ENCODE results near the gene INPP5A. TPM values are rescaled to one million over a fixed set of nuclear protein-coding genes. Genes with fewer than 3 reads are reported as not detected.

The INPP5A gene
- total RNA-seq, 2 donors from 2014 or later = 20.7 to 26.7 TPM

DNA sequence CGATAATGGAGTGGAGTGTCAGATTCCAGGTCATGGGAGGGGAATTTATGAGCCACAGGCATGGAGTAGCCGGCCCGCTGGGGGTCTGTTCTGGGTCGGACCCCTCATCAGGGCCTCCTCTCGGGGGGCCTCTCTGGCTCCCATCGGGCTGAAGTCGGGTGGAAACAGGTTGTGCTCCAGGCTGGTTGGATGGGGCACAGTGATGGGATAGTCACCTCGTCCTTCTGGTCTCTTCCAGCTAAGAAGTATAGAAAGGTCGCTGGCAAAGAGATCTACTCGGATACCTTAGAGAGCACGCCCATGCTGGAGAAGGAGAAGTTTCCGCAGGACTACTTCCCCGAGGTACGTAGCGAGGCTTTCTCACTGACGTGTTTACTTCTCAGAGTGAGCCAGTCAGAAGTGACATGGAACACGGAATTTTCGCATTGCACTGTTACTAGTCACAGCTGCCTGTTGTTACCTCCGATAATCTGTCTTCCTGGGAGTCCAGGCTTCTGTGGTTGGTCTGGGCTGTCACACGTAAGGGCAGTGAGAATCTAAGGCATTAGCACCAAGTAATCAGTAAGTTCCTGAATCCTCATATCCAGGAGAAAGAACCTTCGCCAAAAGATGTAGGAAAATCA lies 160.1 kb downstream of the INPP5A start:
- Histone ChIP-seq H3K4me1 (ENCODE audit: control insufficient read depth, insufficient read depth, low read length) (no peaks in the 10 kb centered on the region), H3K27ac (ENCODE audit: low read depth, low read length) (no peak overlapping the region), H3K9ac (ENCODE audit: extremely low read depth, low read length, poor library complexity, severe bottlenecking) (no peak overlapping the region), H3K4me3 (ENCODE audit: low read length) (no peak overlapping the region), H3K9me3 (ENCODE audit: control insufficient read depth, low read length) (peaks cover 22% of the 10 kb centered on the region), H3K27me3 (ENCODE audit: control insufficient read depth, insufficient read depth, low read length, poor library complexity, severe bottlenecking) (no peaks in the 10 kb centered on the region), H3K36me3 (ENCODE audit: control insufficient read depth, insufficient read depth, low read length) (no peaks in the 10 kb centered on the region)
- no peak overlapping the region for H3K27ac Mint-ChIP-seq
- H3K4me3 Mint-ChIP-seq = no peak overlapping the region
- no peaks in the 10 kb centered on the region for H3K27me3 Mint-ChIP-seq (ENCODE audit: insufficient read depth)
- no peaks in the 10 kb centered on the region for H3K4me1 Mint-ChIP-seq
- 93% methylated on average over 16 to 21 of the region's 21 CpGs for WGBS, 2 experiments (ENCODE audit: insufficient coverage in 1 of 2, insufficient read length in 1 of 2)
- H3K9me3 Mint-ChIP-seq = peaks cover 7% of the 10 kb centered on the region
- peaks cover 3% of the 10 kb centered on the region for H3K36me3 Mint-ChIP-seq (ENCODE audit: low read depth)
- DNase-seq = peak; percentile 20
- TF ChIP-seq, protein P1, sequence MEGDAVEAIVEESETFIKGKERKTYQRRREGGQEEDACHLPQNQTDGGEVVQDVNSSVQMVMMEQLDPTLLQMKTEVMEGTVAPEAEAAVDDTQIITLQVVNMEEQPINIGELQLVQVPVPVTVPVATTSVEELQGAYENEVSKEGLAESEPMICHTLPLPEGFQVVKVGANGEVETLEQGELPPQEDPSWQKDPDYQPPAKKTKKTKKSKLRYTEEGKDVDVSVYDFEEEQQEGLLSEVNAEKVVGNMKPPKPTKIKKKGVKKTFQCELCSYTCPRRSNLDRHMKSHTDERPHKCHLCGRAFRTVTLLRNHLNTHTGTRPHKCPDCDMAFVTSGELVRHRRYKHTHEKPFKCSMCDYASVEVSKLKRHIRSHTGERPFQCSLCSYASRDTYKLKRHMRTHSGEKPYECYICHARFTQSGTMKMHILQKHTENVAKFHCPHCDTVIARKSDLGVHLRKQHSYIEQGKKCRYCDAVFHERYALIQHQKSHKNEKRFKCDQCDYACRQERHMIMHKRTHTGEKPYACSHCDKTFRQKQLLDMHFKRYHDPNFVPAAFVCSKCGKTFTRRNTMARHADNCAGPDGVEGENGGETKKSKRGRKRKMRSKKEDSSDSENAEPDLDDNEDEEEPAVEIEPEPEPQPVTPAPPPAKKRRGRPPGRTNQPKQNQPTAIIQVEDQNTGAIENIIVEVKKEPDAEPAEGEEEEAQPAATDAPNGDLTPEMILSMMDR (conservative IDR thresholded peaks at IDR 0.05) = no peak

DNA sequence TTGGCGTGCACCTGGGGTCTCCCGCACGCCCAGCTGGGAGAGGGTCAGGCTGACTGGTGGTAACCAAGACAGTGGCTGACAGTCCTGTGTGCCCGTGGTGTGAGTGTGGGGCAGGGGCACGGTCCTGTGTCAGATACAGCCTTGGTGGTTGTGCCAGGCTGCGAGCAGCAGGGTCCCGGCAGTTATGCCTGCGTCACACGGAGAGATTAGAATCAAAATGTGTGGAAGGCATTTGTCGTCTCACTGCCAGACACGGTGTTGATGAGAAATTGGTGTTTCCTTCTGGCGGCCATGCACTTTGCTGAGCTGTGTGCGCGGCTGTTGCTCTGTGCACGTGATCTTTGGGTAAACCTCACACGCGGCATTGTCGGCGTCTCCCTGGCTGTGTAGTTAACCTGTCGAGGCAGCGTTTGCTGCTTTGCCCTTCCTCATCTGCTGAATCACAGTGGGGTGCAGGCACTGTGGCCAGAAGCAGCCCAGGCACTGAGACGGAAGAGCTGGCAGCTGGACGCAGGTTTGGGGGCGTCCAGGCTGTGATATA lies 160.7 kb downstream of the INPP5A start:
- H3K27ac Mint-ChIP-seq = peak overlapping the region; percentile 68
- H3K4me1 ChIP-seq (ENCODE audit: control insufficient read depth, insufficient read depth, low read length) = no peaks in the 10 kb centered on the region
- peaks cover 3% of the 10 kb centered on the region for H3K36me3 Mint-ChIP-seq (ENCODE audit: low read depth)
- H3K27me3 ChIP-seq (ENCODE audit: control insufficient read depth, insufficient read depth, low read length, poor library complexity, severe bottlenecking) = no peaks in the 10 kb centered on the region
- peaks cover 7% of the 10 kb centered on the region for H3K9me3 Mint-ChIP-seq
- H3K4me3 Mint-ChIP-seq = no peak overlapping the region
- no peaks in the 10 kb centered on the region for H3K4me1 Mint-ChIP-seq
- H3K36me3 ChIP-seq (ENCODE audit: control insufficient read depth, insufficient read depth, low read length) = no peaks in the 10 kb centered on the region
- WGBS, 2 experiments (ENCODE audit: insufficient coverage in 1 of 2, insufficient read length in 1 of 2) = 90 to 93% methylated on average over 19 to 24 of the region's 24 CpGs
- no peak overlapping the region for H3K4me3 ChIP-seq (ENCODE audit: low read length)
- peaks cover 17% of the 10 kb centered on the region for H3K9me3 ChIP-seq (ENCODE audit: control insufficient read depth, low read length)
- TF ChIP-seq, protein P1 (conservative IDR thresholded peaks at IDR 0.05) = no peak
- H3K27me3 Mint-ChIP-seq (ENCODE audit: insufficient read depth) = no peaks in the 10 kb centered on the region
- peak; percentile 34 for DNase-seq
- no peak overlapping the region for H3K27ac ChIP-seq (ENCODE audit: low read depth, low read length)
- H3K9ac ChIP-seq (ENCODE audit: extremely low read depth, low read length, poor library complexity, severe bottlenecking) = no peak overlapping the region

DNA sequence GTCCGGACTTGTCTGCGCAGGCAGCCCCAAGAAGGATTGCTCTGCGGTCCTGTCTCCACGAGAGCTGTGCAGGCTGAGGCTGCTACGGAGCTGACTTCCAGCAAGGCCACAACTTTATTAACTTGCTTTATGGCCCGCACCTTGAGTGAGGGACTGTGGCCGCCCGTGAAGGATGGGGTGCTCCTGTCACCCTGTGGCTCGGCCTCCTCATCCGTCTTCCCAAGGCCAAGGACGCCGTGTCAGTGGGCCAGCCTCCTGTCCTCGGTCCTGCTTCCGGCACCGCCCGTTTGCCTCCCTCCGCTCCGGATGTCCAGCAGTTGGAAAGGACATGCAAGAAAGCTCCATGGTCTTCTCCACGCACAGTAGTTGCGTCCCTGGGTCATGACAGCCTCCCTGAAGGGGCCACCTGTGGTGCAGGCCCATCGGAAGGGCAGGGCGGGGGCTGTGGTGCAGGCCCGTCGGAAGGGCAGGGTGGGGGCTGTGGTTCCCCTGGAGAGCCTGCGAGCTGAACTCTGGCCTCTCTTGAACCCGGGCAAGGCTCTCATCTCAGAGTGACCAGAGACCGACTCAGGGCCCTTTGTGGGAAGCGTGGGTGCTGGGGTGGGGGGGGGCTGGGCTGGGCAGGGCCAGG lies 161.3 kb downstream of the INPP5A start:
- no peak overlapping the region for H3K27ac Mint-ChIP-seq
- H3K4me3 ChIP-seq (ENCODE audit: low read length) = no peak overlapping the region
- H3K4me1 Mint-ChIP-seq = no peaks in the 10 kb centered on the region
- no peaks in the 10 kb centered on the region for H3K36me3 ChIP-seq (ENCODE audit: control insufficient read depth, insufficient read depth, low read length)
- H3K4me1 ChIP-seq (ENCODE audit: control insufficient read depth, insufficient read depth, low read length) = no peaks in the 10 kb centered on the region
- H3K4me3 Mint-ChIP-seq = no peak overlapping the region
- H3K36me3 Mint-ChIP-seq (ENCODE audit: low read depth) = peaks cover 6% of the 10 kb centered on the region
- no peak overlapping the region for H3K9ac ChIP-seq (ENCODE audit: extremely low read depth, low read length, poor library complexity, severe bottlenecking)
- H3K9me3 ChIP-seq (ENCODE audit: control insufficient read depth, low read length) = peaks cover 11% of the 10 kb centered on the region
- TF ChIP-seq, protein P1 (conservative IDR thresholded peaks at IDR 0.05) = no peak
- WGBS, 2 experiments (ENCODE audit: insufficient coverage in 1 of 2, insufficient read length in 1 of 2) = 89 to 94% methylated on average over 11 to 28 of the region's 28 CpGs
- peaks cover 7% of the 10 kb centered on the region for H3K9me3 Mint-ChIP-seq
- H3K27ac ChIP-seq (ENCODE audit: low read depth, low read length) = no peak overlapping the region
- peak; percentile 33 for DNase-seq
- no peaks in the 10 kb centered on the region for H3K27me3 ChIP-seq (ENCODE audit: control insufficient read depth, insufficient read depth, low read length, poor library complexity, severe bottlenecking)
- H3K27me3 Mint-ChIP-seq (ENCODE audit: insufficient read depth) = no peaks in the 10 kb centered on the region
